ENCODE data around the gene TNFRSF4.

Gene TNFRSF4

DNA sequence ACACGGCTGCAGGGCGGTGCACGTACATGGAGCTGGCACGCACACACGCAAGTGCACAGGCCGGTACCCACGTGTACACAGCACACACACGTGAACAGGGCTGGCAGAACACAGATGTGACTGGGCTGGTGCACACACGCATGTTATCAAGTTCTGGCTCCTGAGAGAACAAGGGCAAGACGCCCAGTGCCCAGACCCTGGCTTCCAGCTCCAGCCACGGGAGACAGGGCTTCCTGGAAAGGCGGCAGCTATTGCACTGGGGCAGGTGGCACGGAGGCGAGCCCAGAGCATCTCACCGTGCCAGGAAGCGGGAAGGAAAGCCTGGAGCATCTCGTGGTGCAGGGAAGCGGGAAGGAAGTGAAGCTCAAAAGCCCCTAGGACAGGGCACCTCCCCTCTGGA is 12.0 kb upstream of the TNFRSF4 start:
- Histone ChIP-seq H3K27me3 (no peaks in the 10 kb centered on the region), H3K27ac (no peak overlapping the region), H3K4me1 (peaks cover 0 to 28% (median 22%) of the 10 kb centered on the region in 4 donors), H3K36me3 (peaks cover 49 to 84% (median 79%) of the 10 kb centered on the region in 3 donors), H3K4me3 (no peak overlapping the region), H3K9me3 (no peaks in the 10 kb centered on the region)
- intact Hi-C loops (cut with DNase I; ENCODE audit: low total_unique reads), result no loop called here
- TF ChIP-seq, protein P1, sequence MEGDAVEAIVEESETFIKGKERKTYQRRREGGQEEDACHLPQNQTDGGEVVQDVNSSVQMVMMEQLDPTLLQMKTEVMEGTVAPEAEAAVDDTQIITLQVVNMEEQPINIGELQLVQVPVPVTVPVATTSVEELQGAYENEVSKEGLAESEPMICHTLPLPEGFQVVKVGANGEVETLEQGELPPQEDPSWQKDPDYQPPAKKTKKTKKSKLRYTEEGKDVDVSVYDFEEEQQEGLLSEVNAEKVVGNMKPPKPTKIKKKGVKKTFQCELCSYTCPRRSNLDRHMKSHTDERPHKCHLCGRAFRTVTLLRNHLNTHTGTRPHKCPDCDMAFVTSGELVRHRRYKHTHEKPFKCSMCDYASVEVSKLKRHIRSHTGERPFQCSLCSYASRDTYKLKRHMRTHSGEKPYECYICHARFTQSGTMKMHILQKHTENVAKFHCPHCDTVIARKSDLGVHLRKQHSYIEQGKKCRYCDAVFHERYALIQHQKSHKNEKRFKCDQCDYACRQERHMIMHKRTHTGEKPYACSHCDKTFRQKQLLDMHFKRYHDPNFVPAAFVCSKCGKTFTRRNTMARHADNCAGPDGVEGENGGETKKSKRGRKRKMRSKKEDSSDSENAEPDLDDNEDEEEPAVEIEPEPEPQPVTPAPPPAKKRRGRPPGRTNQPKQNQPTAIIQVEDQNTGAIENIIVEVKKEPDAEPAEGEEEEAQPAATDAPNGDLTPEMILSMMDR (IDR thresholded peaks at IDR 0.05), result no peak
- DNase-seq, result no peak

DNA sequence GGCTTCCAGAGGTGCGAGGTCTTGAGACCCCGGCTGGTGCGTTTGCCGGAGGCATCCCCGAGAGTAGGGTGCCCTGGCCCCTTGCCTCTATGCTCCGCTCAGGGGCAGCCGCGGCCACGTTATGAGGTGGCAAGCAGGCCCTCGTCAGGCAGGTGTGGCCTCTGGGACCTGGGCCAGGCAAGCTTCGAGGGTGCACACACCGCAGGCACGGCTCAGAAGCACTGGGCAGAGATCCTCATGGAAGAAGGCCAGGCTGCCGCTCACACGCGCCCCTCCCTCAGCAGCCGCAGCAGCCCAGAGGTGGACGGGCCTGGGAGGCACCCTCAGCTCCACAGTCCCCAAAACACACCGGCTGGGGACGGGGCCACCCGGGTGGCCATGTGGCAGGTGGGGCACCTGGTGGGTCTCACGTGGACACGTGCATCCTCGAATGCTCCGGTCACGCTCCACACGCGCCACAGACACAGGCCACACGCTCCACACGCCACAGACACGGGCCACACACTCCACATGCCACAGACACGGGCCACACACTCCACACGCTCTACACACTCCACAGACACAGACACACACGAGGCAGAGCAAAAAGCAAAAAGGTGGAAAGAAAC is 11.4 kb upstream of the TNFRSF4 start:
- no peak for DNase-seq
- TF ChIP-seq, protein P1 (IDR thresholded peaks at IDR 0.05), result no peak
- no peak overlapping the region for H3K27ac ChIP-seq
- no peaks in the 10 kb centered on the region for H3K9me3 ChIP-seq
- H3K4me1 ChIP-seq, result peaks cover 0 to 22% (median 16%) of the 10 kb centered on the region in 4 donors
- no peak overlapping the region for H3K4me3 ChIP-seq
- intact Hi-C loops (cut with DNase I; ENCODE audit: low total_unique reads), result no loop called here
- H3K27me3 ChIP-seq, result no peaks in the 10 kb centered on the region
- H3K36me3 ChIP-seq, result peaks cover 49 to 90% (median 85%) of the 10 kb centered on the region in 3 donors

DNA sequence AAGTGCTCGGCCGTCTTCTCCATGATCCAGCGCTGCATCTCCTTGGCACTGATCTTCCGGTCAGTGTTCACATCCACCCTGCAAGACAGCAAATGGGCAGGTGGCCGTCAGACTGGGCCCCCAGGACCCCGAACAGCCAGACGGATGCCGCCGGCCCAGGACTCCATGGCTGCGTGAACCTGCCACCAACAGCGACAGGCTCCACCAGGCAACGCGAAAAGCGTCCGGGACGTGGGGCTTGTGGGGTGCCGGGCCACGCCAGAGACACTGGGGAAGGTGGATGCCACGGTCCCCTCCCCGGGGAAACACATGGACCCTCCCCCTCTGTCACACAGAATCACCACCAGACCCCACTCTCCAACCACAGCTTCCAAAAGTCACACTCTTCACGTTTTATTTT is 9.9 kb upstream of the TNFRSF4 start:
- DNase-seq, result no peak
- TF ChIP-seq, protein P1 (IDR thresholded peaks at IDR 0.05), result no peak
- Histone ChIP-seq H3K27me3 (no peaks in the 10 kb centered on the region), H3K36me3 (peaks cover 49 to 100% (median 97%) of the 10 kb centered on the region in 3 donors), H3K4me3 (no peak overlapping the region), H3K4me1 (peaks cover 0 to 8% (median 4%) of the 10 kb centered on the region in 4 donors), H3K9me3 (no peaks in the 10 kb centered on the region), H3K27ac (no peak overlapping the region)
- intact Hi-C loops (cut with DNase I; ENCODE audit: low total_unique reads), result no loop called here

DNA sequence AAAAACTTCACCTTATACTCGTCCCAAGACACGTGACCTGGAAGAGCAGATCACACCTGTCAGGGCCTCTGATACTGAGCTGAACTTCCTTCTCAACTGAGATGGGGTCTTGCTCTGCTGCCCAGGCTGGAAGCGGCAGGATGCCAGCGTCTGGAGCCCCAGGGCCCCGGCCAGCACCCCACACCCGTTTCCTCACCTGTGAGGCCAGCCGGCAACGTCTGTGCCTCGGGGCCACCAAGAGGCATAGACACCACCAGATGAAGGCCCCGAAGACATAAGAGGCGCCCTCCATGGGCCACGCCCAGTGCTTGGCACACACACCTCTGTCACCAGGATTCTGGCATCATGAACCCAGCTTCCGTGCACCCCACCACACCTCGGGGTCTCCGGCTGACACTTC is 9.4 kb upstream of the TNFRSF4 start:
- intact Hi-C loops (cut with DNase I; ENCODE audit: low total_unique reads), result no loop called here
- H3K4me3 ChIP-seq, result no peak overlapping the region
- no peaks in the 10 kb centered on the region for H3K27me3 ChIP-seq
- no peaks in the 10 kb centered on the region for H3K9me3 ChIP-seq
- no peak for DNase-seq
- H3K27ac ChIP-seq, result no peak overlapping the region
- H3K4me1 ChIP-seq, result peaks cover 0 to 4% (median under 1%) of the 10 kb centered on the region in 4 donors
- TF ChIP-seq, protein P1 (IDR thresholded peaks at IDR 0.05), result no peak
- H3K36me3 ChIP-seq, result peaks cover 51 to 100% (median 97%) of the 10 kb centered on the region in 3 donors

DNA sequence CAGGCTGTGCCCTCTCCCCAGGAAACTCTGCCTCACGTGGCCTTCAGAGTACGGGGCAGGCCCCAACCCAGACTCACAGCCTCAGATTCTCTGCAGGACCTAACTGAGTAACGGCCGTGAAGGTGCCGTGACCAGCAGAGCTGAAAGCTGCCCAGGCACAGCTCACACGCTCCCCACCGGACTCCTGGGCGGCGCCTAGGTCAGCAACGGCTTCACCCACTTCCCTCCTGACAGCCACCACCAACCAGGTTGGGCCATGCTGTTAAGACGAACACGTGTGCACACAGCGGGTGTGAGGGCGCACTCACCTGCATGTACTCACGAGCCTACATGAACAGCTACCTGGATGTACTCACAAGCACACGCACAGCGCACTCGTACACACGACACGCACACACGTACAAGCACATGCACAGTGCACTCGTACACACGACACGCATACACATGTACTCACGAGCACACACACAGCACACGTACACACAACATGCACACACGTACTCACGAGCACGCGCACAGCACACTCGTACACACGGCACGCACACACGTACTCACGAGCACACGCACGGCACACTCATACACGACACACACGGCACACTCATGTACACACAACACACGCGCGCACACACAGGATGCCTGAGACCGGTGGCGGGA is 8.7 kb upstream of the TNFRSF4 start:
- intact Hi-C loops (cut with DNase I; ENCODE audit: low total_unique reads), result no loop called here
- Histone ChIP-seq H3K4me3 (no peak overlapping the region), H3K27ac (no peak overlapping the region), H3K36me3 (peaks cover 51 to 100% (median 97%) of the 10 kb centered on the region in 3 donors), H3K27me3 (no peaks in the 10 kb centered on the region), H3K4me1 (peaks cover 0 to 4% (median 0%) of the 10 kb centered on the region in 4 donors), H3K9me3 (no peaks in the 10 kb centered on the region)
- DNase-seq, result no peak
- TF ChIP-seq, protein P1 (IDR thresholded peaks at IDR 0.05), result no peak

All from tibial artery (tissue), 4 donors.